Measurements from ENCODE around the gene FGF22. TPM values are rescaled to one million over a fixed set of nuclear protein-coding genes. Genes with fewer than 3 reads are reported as not detected.
A peak's percentile ranks its signal among the peaks of the same experiment; 100 is the strongest.
"Not testable (repeated sequence)": the region's sequence is repeated elsewhere in the genome, so short reads cannot be mapped to it uniquely, and the experiment has no call there.

FGF22 gene
- total RNA-seq, 1 experiment from 2014 or later, result not detected

DNA sequence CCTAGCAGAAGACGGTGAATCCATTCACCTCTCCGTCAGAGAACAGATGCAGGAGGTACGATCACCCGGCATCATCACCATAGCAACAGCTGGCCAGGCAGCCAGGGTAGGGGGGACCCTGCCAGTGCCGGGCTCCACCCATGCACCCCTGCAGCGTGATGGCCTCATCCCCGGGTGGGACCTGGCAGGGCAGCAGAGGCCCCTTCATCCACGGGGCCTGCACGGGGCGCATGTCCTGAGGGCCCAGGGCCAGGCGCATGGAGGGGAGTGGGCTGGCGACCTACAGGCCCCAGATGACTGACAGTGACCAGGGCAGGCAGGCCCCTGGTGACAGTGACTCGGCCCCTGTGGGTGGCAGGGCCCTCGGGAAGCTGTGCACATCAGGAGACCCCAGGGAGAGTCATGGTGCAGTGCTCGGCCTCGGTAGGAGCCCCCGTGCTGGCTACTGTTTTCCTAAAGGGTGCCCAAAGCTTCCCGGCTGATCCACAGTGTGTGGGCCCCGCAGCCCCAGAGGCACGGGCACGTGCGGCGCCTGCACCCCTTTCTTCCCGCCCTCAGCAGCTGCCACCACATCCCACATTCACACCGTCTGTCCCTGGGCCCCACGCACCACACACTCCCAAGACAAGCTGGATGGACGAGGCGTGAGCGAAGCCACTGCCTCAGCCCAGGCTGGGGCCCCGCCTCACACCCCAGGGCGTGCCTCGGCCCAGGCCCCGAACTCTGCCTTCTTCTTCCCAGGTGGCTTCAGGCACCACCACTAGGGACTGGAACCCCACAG is 18.6 kb downstream of the FGF22 start:
- DNase-seq (ENCODE audit: low read depth), result no peak

DNA sequence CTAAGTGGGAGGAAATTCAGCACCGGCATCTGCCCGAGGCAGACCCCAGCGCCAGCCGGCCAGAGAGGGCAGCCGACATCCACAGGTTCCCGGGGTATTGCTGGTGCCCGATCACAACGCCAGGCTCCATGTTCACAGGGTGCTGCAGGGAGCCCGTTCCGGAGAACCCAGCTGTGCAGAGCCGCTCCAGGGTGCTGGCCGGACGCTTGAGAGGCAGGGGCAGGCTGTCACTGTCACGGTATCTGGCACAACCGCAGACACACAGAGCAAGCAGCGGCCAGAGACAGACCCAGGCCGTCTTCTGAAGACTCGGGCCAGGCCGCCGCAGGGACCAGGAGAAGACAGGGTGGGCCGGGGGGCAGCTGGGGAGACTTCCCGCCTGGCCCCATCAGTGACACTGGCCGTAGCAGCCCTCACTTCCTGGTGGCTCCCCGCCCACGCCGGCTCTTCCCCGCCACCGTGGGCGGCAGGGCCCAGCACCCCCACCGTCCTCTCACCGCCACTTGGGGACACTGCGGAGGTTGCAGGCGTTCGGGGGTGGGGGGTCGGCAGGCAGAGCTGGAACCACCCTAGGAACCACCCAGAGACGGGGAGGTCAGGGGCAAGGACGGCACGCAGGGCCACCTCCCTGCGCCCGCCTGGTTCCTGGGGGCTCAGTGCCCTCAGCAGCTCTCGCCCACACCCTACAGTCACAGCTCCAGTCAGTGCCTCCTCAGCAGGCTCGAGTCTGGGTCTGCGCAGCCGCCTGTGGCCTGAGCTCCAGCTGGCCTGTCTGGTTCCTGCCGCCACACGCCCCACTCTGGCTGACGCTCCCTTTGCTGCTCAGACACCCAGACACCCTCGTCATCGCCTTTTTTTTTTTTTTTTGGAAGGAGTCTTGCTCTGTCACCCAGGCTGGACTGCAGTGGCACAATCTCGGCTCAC is 19.5 kb downstream of the FGF22 start:
- no peak for DNase-seq (ENCODE audit: low read depth)

DNA sequence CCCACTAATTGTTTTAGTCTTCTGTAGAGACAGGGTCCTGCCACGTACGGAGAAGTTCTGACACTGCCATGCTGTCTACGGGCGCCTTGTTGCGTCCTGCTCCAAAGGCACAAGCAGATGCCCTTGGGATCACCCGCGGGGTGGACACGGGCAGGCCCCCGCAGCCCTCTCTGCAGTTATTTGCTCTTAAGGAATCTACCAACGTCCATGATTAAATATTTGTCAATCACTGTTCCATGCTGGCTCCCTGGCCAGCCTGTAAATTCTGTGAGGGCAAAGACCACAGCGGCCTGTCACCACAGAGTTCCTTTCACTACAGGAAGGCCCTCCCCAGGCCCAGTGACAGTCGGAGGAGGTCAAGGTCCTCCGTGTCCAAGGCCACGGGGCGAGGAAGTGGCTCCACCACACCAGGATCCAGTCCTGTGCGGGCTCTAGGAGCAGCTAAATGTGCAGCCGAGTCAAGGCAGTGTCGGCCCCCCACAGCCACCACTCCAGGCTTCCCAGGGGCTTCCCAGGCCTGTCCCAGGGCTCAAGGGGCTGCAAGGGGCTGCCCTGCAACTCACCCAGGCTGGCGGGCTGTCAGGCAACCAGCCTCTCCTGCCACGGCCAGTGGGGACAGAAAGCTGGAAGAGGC is 21.2 kb downstream of the FGF22 start:
- no peak for DNase-seq (ENCODE audit: low read depth)

DNA sequence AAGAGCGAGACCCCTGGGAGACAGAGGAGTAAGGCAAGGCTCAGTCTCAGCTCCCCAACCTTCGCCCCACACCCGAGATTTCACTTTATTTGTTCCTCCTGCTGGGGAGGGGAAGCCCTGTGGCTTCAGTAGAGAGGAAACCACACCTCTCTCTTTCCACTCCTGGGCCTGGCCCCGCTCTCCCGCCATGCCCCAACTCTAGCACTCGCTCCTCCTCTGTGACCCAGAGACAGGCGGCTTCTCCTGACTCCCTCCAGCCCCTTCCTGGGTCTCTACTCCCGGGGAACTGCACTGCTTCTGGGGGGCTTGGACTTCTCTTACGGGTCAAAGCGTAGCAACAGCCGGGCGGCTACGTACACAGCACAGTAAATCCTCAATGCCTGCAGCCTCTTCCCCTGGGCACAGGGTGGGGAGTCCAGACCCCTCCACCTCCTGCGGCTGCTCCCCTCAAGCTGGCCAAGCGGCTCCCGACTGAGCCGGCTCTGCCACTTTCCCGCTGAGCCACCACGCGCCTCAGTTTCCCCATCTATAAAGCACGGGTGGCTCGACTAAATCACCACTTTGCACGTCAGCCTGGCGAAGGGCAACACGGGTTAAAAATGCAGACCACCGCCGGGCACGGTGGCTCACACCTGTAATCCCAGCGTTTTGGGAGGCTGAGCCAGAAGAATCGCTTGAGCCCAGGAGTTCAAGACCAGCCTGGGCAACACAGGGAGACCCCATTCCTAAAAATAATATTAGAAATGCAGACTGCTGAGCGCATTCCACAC is 21.9 kb downstream of the FGF22 start:
- no peak for DNase-seq (ENCODE audit: low read depth)

DNA sequence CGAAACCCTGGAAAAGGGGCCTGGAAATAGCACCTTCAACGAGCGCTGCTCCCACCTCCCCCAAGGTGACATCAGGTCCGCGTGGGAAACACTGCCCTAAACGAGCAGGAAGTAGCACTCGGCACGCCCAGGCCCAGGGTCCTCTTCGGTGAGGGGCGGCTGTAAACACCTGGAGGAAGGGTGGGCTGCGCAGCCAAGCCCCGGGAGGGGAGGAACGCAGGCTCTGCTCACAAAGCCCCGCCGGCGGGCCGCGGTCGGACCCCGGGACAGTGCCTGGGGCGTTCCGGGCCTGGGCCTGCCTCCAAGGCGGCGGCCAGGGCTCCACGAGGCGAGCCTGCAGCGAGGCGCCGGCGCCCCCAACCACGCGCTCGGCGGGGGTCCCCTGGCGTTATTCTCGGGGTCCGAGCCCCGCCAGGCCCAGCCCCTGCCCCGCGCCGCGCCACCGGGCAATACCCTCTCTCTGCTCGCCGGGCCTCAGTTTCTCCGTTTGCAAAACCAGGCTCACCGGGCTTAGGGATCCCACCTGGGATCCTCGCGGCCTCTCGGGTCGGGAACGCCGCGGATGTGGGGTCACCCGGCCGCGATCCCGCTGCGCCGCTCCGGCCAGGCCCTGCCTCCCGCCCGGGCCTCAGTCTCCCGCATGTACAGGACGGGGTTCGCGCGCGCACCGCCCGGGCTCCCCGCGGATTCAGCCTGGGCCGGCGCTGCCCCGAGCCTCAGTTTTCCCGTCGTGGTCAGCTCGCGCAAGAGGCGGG is 22.7 kb downstream of the FGF22 start:
- DNase-seq (ENCODE audit: low read depth), result no peak

DNA sequence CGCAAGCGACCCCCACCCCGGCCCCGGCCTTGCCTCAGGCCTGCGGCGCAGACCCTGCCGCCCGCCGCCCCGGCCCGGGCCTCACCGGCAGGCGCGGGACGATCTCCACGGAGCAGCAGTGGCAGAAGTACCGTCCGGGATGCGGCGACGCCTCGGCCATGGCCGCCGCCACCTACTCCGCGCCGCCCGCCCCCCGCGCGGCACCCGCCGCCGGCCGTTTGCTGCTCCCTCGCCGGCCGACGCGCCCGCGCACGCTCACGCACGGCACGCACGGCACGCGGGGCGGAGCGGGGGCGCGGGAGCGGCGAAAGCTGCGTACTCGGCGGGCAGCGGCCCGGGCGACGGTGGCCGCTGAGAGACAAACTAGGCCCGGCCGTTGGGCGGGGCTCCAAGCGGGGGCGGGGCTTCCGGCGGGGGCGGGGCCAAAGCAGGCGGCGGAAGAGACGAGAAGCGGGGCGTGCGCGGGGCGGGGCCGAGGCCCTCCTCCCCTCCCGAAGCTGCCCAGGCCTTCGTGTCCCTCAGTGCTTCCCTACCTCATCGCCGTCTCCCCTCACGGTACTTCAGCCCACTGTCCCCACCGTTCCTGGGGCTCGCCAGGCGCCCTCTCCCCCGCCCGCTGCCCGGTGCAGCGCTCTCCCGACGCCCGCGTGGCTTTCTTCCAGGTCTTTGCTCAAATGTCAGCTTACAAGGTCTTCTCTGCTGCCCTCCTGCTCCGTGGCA is 23.4 kb downstream of the FGF22 start, which contains the start of gene RNF126:
TSS of gene RNF126 (minus strand) at position 253 of the 720 bp plus-strand sequence. CDS start at position 160, 93 bp downstream.
- DNase-seq (ENCODE audit: low read depth), result peak; percentile 71

DNA sequence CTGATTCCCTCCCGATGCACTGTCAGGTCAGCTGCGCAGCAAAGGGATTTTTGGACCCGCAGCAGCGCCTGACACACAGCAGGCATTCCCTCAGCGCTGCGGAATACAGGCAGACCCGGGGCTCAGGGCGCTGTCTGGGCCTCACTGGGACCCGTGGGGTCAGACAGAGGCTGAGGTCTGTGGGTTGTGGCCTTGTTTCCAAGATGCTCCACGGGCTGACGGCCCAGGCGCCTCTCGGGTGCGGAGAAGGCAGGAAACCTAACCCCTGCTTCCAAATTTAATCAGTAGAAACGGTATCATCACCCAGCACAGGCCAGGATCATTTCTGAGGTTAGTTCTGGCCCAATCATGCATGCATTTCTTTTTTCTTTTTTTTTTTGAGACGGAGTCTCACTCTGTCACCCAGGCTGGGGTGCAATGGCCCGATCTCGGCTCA is 24.0 kb downstream of the FGF22 start:
- DNase-seq (ENCODE audit: low read depth), result no peak

DNA sequence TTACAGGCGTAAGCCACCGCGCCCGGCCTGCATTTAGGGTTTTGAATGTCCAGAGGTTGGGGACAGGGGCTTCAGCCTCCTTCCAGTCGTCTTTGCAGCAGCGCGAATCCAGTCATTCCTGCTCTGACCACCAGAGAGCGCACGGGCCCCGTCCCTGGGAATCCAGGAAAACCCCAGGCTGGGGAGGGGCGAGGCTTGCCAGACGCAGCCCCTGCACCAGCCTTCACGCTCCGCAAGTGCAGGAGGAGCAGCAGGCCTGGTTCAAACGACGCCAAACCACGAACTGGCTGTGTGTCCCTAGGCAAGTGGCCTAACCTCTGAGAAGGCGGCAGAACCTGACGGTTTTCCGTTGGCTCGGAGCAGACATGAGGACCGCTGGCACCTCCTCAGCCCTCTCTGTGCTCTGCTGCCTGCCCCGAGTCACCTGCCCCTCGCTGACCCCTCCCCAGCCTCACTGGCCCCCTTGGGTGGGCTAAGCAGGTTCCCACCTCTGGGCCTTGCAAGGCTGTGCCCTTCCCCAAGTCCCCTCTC is 25.3 kb downstream of the FGF22 start:
- peak; percentile 63 for DNase-seq (ENCODE audit: low read depth)

DNA sequence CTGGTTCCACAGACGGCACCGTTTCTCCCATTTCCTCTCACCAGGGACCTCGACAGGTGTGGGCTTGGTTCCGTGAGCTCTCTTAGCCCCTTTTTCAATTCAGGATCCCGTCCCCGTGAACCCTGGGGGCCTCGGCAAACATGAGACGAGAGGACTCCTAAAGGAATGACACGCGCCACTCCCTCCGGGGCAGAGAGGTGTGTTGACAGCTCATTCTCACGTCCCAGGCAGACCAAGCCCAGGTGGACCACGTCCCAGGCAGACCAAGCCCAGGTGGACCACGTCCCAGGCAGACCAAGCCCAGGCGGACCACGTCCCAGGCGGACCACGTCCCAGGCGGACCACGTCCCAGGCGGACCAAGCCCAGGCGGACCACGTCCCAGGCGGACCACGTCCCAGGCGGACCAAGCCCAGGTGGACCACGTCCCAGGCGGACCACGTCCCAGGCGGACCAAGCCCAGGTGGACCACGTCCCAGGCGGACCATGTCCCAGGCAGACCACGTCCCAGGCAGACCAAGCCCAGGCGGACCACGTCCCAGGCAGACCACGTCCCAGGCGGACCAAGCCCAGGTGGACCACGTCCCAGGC is 27.4 kb downstream of the FGF22 start:
- DNase-seq (ENCODE audit: low read depth), result not testable (repeated sequence)

DNA sequence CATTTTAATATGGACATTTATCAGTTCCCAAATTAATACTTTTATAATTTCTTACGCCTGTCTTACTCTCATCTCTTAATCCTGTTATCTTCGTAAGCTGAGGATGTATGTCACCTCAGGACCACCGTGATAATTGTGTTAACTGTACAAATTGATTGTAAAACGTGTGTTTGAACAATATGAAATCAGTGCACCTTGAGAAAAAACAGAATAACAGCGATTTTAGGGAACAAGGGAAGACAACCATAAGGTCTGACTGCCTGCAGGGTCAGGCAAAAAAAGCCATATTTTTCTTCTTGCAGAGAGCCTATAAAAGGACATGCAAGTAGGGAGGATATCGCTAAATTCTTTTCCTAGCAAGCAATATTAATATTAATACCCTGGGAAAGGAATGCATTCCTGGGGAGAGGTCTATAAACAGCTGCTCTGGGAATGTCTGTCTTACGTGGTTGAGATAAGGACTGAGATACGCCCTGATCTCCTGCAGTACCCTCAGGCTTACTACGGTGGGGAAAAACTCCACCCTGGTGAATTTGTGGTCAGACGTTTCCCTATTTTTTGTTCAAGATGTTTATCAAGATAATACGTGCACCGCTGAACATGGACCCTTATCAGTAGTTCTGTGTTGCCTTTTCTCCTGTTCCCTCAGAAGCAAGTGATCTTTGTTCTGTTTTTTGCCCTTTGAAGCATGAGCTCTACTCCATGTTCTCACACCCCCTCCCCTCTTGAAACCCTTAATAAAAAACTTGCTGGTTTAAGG is 29.2 kb downstream of the FGF22 start:
- DNase-seq (ENCODE audit: low read depth), result not testable (repeated sequence)

DNA sequence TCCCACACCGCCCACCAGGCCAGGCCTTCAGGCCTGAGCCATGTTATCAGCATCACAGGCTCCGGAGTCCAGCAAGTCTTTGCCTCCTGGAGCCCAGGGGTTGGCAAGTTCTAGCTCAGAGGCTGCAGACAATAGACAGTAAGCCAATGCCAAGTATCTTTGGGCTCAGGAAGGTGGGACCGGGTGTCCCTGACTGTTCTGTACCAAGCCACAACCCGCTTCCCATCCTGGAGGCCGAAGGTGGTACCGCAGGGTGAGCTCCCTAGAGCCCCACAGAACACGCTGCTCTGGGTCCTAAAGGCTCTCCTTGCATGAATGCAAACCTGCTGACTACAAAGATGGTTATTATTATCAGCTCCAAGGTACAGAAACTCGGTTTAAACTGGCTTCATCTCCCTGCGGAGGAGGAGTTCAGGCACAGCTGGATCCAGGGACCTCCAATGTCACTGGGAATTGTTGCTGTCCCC is 31.0 kb downstream of the FGF22 start:
- no peak for DNase-seq (ENCODE audit: low read depth)

DNA sequence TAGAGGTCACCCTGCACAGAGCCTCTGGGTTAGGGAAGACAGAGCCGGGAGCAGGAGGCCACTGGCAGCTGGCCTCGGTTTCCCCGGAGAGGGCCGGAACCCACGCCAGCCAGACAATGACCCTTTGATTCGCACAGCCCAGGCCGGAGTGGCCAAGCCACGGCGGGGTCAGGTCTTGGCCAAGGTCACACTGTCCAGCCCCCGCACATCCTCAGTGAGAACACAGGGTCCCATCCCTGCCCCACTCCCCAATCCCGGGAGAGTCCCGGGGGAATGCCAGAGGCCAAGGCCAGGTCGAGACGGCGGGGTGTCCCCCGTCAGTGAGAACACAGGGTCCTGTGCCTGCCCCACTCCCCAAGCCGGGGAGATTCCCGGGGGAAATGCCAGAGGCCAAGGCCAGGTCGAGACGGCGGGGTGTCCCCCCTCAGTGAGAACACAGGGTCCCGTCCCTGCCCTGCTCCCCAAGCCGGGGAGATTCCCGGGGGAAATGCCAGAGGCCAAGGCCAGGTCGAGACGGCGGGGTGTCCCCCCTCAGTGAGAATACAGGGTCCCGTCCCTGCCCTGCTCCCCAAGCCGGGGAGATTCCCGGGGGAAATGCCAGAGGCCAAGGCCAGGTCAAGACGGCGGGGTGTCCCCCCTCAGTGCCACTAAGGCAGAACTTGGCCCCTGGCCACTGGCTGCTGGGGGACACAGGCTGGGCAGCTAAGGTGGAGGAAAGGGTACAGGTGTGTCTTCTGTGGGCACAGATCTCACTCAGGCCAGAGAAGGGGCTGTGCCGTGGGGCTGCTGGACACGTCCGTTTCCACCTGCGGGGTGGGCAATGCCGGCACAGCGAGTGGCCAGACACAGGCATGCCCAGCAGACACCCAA is 34.8 kb downstream of the FGF22 start:
- no peak for DNase-seq (ENCODE audit: low read depth)

DNA sequence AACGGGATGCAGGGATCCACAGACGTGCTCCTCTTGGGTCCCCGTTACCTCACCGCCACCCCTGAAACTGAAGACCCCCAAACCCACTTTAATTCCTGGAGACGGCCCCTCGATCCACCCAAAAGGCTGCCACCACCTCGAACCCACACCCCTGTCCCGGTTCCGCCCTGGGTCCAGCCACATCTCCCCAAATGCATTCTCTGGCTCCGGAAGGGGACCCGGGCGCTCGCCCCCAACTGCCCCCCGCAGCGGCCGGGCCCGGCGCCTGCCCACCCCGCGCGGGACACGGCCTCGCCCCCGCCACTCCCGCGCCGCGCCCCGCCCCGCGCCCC is 36.3 kb downstream of the FGF22 start:
- no peak for DNase-seq (ENCODE audit: low read depth)

DNA sequence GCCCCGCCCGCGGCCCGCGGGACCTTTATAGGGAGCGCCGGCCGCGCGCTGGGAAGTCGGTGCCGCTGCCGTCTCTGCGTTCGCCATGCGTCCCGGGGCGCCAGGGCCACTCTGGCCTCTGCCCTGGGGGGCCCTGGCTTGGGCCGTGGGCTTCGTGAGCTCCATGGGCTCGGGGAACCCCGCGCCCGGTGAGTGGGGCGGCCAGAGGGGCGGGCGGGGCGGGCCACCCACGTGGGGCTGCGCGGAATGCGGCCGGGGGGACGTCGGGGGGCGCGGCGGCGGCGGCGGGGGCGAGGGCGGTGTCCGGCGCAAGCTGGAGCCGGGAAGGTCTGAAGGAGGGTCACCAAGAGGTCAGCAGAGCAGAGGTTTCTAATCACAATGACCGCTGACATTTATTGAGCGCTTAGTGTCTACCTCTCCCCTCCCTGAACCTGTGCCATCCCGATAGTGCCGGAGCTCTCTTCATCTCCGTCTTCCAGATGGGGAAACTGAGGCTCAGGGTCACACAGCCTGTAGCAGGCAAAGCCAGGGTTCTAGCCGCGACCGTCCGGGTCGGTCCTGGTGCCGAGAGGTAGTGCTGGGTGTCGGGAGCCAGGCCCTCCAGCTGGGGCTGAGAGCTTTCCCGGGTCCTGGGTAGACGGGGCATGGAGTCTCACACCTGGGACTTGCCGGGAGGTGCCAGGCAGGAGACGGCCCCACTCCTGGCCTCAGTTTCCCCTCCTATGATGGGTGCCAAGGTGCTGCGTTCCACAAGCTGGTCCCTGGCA is 36.8 kb downstream of the FGF22 start, which contains the start of gene FSTL3:
TSS of gene FSTL3 (plus strand) at position 54 of the 767 bp plus-strand sequence. CDS start at position 86, 32 bp downstream.
- DNase-seq (ENCODE audit: low read depth), result no peak

DNA sequence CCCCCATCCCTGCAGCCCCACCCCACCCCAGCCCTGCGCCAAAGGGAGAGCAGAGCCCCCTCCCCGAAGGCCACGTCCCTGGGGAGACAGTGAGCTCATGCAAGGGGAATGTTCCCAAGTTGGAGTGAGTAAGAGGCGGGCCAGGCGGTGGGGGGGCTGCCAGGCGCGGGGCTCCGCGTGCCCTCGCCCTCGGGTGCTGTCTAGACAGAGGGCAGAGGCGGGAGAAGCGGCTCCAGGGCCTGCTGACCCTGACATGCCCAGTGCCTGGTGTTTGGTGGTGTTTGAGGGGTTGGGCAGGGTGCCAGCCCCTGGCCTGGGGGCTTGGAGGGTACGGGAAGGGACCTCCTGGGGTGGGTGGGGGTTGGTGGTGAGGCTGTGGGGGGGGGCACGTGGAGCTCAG is 37.5 kb downstream of the FGF22 start:
- DNase-seq (ENCODE audit: low read depth), result peak; percentile 73
